Measurements from ENCODE around the gene CTTNBP2.
"Not testable (repeated sequence)": the region's sequence is repeated elsewhere in the genome, so short reads cannot be mapped to it uniquely, and the experiment has no call there.

Gene CTTNBP2

GRCh38 chr7:117737926-117738325 lies 135.3 kb downstream of the CTTNBP2 start:
- no peak for DNase-seq

- DNase-seq: no peak
Measured at GRCh38 chr7:117731455-117731854, 141.8 kb downstream of the CTTNBP2 start.

- no peak for DNase-seq
Measured at GRCh38 chr7:117730390-117730789, 142.9 kb downstream of the CTTNBP2 start.

- no peak for DNase-seq
Measured at GRCh38 chr7:117728890-117729624, 144.2 kb downstream of the CTTNBP2 start.

GRCh38 chr7:117724898-117725297 lies 148.3 kb downstream of the CTTNBP2 start:
- DNase-seq: no peak

GRCh38 chr7:117719377-117719776 lies 153.9 kb downstream of the CTTNBP2 start:
- DNase-seq: no peak

- DNase-seq: no peak
Measured at GRCh38 chr7:117718116-117718835, 155.0 kb downstream of the CTTNBP2 start.

- DNase-seq: no peak
Measured at GRCh38 chr7:117717357-117717756, 155.9 kb downstream of the CTTNBP2 start.

- no peak for DNase-seq
Measured at GRCh38 chr7:117716707-117717299, 156.4 kb downstream of the CTTNBP2 start.

GRCh38 chr7:117715784-117716445 lies 157.3 kb downstream of the CTTNBP2 start:
- DNase-seq: no peak

- no peak for DNase-seq
Measured at GRCh38 chr7:117711556-117711955, 161.7 kb downstream of the CTTNBP2 start.

GRCh38 chr7:117708173-117708572 lies 165.1 kb downstream of the CTTNBP2 start:
- not testable (repeated sequence) for DNase-seq

GRCh38 chr7:117707080-117707479 lies 166.2 kb downstream of the CTTNBP2 start:
- DNase-seq: no peak

- DNase-seq: no peak
Measured at GRCh38 chr7:117706210-117706609, 167.0 kb downstream of the CTTNBP2 start.

- no peak for DNase-seq
Measured at GRCh38 chr7:117705630-117706029, 167.6 kb downstream of the CTTNBP2 start.

- no peak for DNase-seq
Measured at GRCh38 chr7:117704063-117704462, 169.2 kb downstream of the CTTNBP2 start.

GRCh38 chr7:117698018-117698417 lies 175.2 kb downstream of the CTTNBP2 start:
- no peak for DNase-seq

- DNase-seq: no peak
Measured at GRCh38 chr7:117692338-117692737, 180.9 kb downstream of the CTTNBP2 start.

GRCh38 chr7:117690147-117690546 lies 183.1 kb downstream of the CTTNBP2 start:
- no peak for DNase-seq

- no peak for DNase-seq
Measured at GRCh38 chr7:117689406-117689805, 183.8 kb downstream of the CTTNBP2 start.

GRCh38 chr7:117688126-117688525 lies 185.1 kb downstream of the CTTNBP2 start:
- DNase-seq: no peak

- DNase-seq: no peak
Measured at GRCh38 chr7:117686311-117686935, 186.8 kb downstream of the CTTNBP2 start.

- no peak for DNase-seq
Measured at GRCh38 chr7:117685795-117686194, 187.4 kb downstream of the CTTNBP2 start.

All from activated CD8-positive, alpha-beta memory T cell treated with anti-CD3 and anti-CD28 coated beads, Interleukin-2, amount 50 U/mL, for 48 hours (primary cell).